H9 (cell line): ENCODE measurements around the gene CDK8. TPM values are rescaled to one million over a fixed set of nuclear protein-coding genes. Genes with fewer than 3 reads are reported as not detected.

ENCODE experiments used
- DNase-seq: peaks from one replicate; pipeline ENCODE4 v3.0.0-alpha.2; 2017
- H2AFZ ChIP-seq: one replicate; pipeline ENCODE4 v1.6.1; 2013; ENCODE audit warnings: mild to moderate bottlenecking, low read length, control low read depth, moderate library complexity
- H2AK5ac ChIP-seq: 2 replicates; pipeline ENCODE4 v1.6.1; 2013; ENCODE audit warnings: low read length, control low read depth, mixed read lengths; ENCODE audit not compliant: insufficient read length
- H2BK120ac ChIP-seq: one replicate; pipeline ENCODE4 v1.6.1; 2013; ENCODE audit warnings: low read depth, mild to moderate bottlenecking, low read length, control low read depth, inconsistent platforms; ENCODE audit not compliant: poor library complexity, severe bottlenecking
- H2BK12ac ChIP-seq: 2 replicates; pipeline ENCODE4 v1.6.1; 2013; ENCODE audit warnings: low read length, control low read depth, mixed read lengths, low read depth; ENCODE audit not compliant: insufficient read length
- H2BK15ac ChIP-seq: 2 replicates; pipeline ENCODE4 v1.6.1; 2013; ENCODE audit warnings: low read depth, low read length, control low read depth
- H2BK20ac ChIP-seq: one replicate; pipeline ENCODE4 v1.6.1; 2013; ENCODE audit warnings: low read depth, mild to moderate bottlenecking, low read length, control low read depth, inconsistent platforms; ENCODE audit not compliant: poor library complexity, severe bottlenecking
- H2BK5ac ChIP-seq: 2 replicates; pipeline ENCODE4 v1.6.1; 2013; ENCODE audit warnings: low read length, control low read depth, mixed read lengths; ENCODE audit not compliant: insufficient read length
- H3K14ac ChIP-seq: 2 replicates; pipeline ENCODE4 v1.6.1; 2013; ENCODE audit warnings: low read length, control low read depth; ENCODE audit not compliant: insufficient read depth
- H3K18ac ChIP-seq: 2 replicates; pipeline ENCODE4 v1.6.1; 2013; ENCODE audit warnings: low read depth, mild to moderate bottlenecking, mixed read lengths, low read length, control low read depth; ENCODE audit not compliant: insufficient read length
- H3K23ac ChIP-seq: 2 replicates; pipeline ENCODE4 v1.6.1; 2013; ENCODE audit warnings: low read length, control low read depth, mixed read lengths, low read depth; ENCODE audit not compliant: insufficient read length
- H3K23me2 ChIP-seq: 2 replicates; pipeline ENCODE4 v1.6.1; 2013; ENCODE audit warnings: low read depth, mild to moderate bottlenecking, mixed read lengths, low read length, control low read depth; ENCODE audit not compliant: insufficient read length, poor library complexity, severe bottlenecking
- H3K27ac ChIP-seq: 2 replicates; pipeline ENCODE4 v1.5.1; 2013; ENCODE audit warnings: low read length, control low read depth, mixed read lengths, low read depth; ENCODE audit not compliant: insufficient read length
- H3K27me3 ChIP-seq: 2 replicates; pipeline ENCODE4 v1.6.1; 2013; ENCODE audit warnings: low read length, control low read depth, inconsistent platforms; ENCODE audit not compliant: insufficient read depth
- H3K4ac ChIP-seq: 2 replicates; pipeline ENCODE4 v1.6.1; 2013; ENCODE audit warnings: low read depth, mild to moderate bottlenecking, control low read depth, inconsistent platforms, low read length, moderate library complexity
- H3K4me1 ChIP-seq: 2 replicates; pipeline ENCODE4 v1.6.1; 2013; ENCODE audit warnings: low read length, control low read depth, inconsistent platforms; ENCODE audit not compliant: insufficient read depth
- H3K4me2 ChIP-seq: 2 replicates; pipeline ENCODE4 v1.6.1; 2013; ENCODE audit warnings: low read length, control low read depth, mixed read lengths; ENCODE audit not compliant: insufficient read length, insufficient read depth
- H3K56ac ChIP-seq: 2 replicates; pipeline ENCODE4 v1.6.1; 2013; ENCODE audit warnings: low read depth, mild to moderate bottlenecking, mixed read lengths, low read length, control low read depth; ENCODE audit not compliant: insufficient read length
- H3K79me1 ChIP-seq: 2 replicates; pipeline ENCODE4 v1.6.1; 2013; ENCODE audit warnings: low read depth, mild to moderate bottlenecking, moderate library complexity, low read length, control low read depth, inconsistent platforms; ENCODE audit not compliant: insufficient read depth, poor library complexity, severe bottlenecking
- H3K79me2 ChIP-seq: 2 replicates; pipeline ENCODE4 v1.6.1; 2013; ENCODE audit warnings: low read length, control low read depth, inconsistent platforms; ENCODE audit not compliant: insufficient read depth
- H3K9ac ChIP-seq: 2 replicates; pipeline ENCODE4 v1.6.1; 2013; ENCODE audit warnings: low read length, control low read depth, mixed read lengths; ENCODE audit not compliant: insufficient read length; ENCODE audit errors: extremely low read depth
- H3K9me3 ChIP-seq: one replicate; pipeline ENCODE4 v1.6.1; 2013; ENCODE audit warnings: low read depth, low read length, inconsistent platforms; ENCODE audit not compliant: control insufficient read depth
- H3T11ph ChIP-seq: one replicate; pipeline ENCODE4 v1.6.1; 2013; ENCODE audit warnings: mild to moderate bottlenecking, low read length, control low read depth, inconsistent platforms
- H4K20me1 ChIP-seq: one replicate; pipeline ENCODE4 v1.6.1; 2013; ENCODE audit not compliant: control insufficient read depth, insufficient read length, insufficient read depth
- H4K5ac ChIP-seq: 2 replicates; pipeline ENCODE4 v1.6.1; 2013; ENCODE audit warnings: low read depth, mild to moderate bottlenecking, mixed read lengths, low read length, control low read depth; ENCODE audit not compliant: insufficient read length
- H4K8ac ChIP-seq: replicated peaks from 2 replicates; pipeline ENCODE4 v1.6.1; 2013; ENCODE audit warnings: low read length, control low read depth, mixed read lengths, low read depth; ENCODE audit not compliant: insufficient read length
- H4K91ac ChIP-seq: 2 replicates; pipeline ENCODE4 v1.6.1; 2013; ENCODE audit warnings: low read depth, mild to moderate bottlenecking, moderate library complexity, mixed read lengths, low read length, control low read depth; ENCODE audit not compliant: insufficient read length
- H3K27ac Mint-ChIP-seq, 3 experiments: 2 replicates in 2 of 3; 3 replicates in 1 of 3; pipeline ENCODE4 v1.8.0; 2020 to 2021; ENCODE audit warnings: mixed read lengths in 3 of 3, mild to moderate bottlenecking in 1 of 3, moderate library complexity in 1 of 3
- H3K27me3 Mint-ChIP-seq: 2 replicates; pipeline ENCODE4 v1.8.0; 2021; ENCODE audit warnings: low read depth, mild to moderate bottlenecking, moderate library complexity, mixed read lengths
- H3K36me3 Mint-ChIP-seq, 3 experiments: 2 replicates in 2 of 3; 3 replicates in 1 of 3; pipeline ENCODE4 v1.8.0; 2020 to 2021; ENCODE audit warnings: low read depth in 3 of 3, mixed read lengths in 3 of 3; ENCODE audit not compliant: insufficient read depth in 1 of 3
- H3K4me1 Mint-ChIP-seq, 2 experiments: 2 replicates each; pipeline ENCODE4 v1.8.0; 2020; ENCODE audit warnings: mixed read lengths in 2 of 2
- H3K4me3 Mint-ChIP-seq, 2 experiments: 2 replicates in 1 of 2; 3 replicates in 1 of 2; pipeline ENCODE4 v1.8.0; 2020 to 2021; ENCODE audit warnings: mild to moderate bottlenecking in 2 of 2, mixed read lengths in 2 of 2, moderate library complexity in 1 of 2
- H3K9me3 Mint-ChIP-seq, 2 experiments: 2 replicates in 1 of 2; 3 replicates in 1 of 2; pipeline ENCODE4 v1.8.0; 2020; ENCODE audit warnings: mild to moderate bottlenecking in 2 of 2, mixed read lengths in 2 of 2, moderate library complexity in 1 of 2
- CTCF ChIP-seq: fragments of 200-600 bp; sonication (generic); conservative IDR thresholded peaks from 3 replicates; pipeline ENCODE4 v1.8.0; 2021; ENCODE audit warnings: antibody characterized with exemption, mild to moderate bottlenecking
- WGBS: extraction: QIAGEN DNeasy Blood & Tissue Kit; methylation state at CpG from one replicate; pipeline ENCODE4 v1.1.7; 2013; ENCODE audit warnings: missing lambda C conversion rate, low lambda C conversion rate, mixed read lengths; ENCODE audit not compliant: insufficient read length; ENCODE audit errors: extremely low coverage; 5-methylcytosine and 5-hydroxymethylcytosine counted together
- total RNA-seq: library from RNA; stranded (reverse); gene quantifications from 2 replicates; pipeline ENCODE4 v1.2.1, GENCODE V29; 2021

Gene CDK8
- total RNA-seq, 1 experiment from 2014 or later, result 18.1 TPM

DNA sequence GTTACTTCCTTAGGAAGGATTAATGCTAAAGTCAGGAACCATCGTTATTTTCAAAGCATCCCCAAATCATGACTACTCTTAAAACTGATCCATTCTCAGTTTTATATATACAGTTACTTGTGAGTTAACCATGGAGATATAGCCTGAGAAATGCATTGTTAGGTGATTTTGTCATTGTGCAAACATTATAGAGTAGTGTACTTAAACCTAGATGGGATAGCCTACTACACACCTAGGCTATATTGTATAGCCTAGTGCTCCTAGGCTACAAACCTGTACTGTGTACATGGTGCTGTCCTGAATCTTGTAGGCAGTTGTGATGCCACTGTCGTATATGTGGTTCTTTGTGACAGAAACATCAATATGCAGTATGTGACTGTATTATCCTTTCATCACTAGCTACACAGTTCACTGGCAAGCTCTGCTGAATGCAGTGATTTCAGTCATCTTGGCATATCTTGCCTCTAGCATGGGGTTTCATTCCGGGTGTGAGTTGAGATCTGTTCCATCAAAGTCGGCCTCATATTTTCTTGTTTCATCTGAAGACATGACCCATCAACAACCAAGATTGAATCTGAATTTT lies 45.3 kb downstream of the CDK8 start:
- no peak for TF ChIP-seq CTCF
- no peak overlapping the region for H4K5ac ChIP-seq
- no CpG with 5 or more reads among the region's 4 CpGs for WGBS
- H2BK20ac ChIP-seq, result no peak overlapping the region
- no peak overlapping the region for H4K91ac ChIP-seq
- Mint-ChIP-seq H3K9me3 (no peaks in the 10 kb centered on the region), H3K27me3 (no peaks in the 10 kb centered on the region), H3K27ac (no peak overlapping the region; a peak in 1 of 7 replicates), H3K4me1 (peaks cover 21 to 26% of the 10 kb centered on the region in 2 experiments; a peak in 3 of 4 replicates), H3K4me3 (no peak overlapping the region), H3K36me3 (no peaks in the 10 kb centered on the region; a peak in 1 of 7 replicates)
- H3K18ac ChIP-seq, result no peak overlapping the region
- no peaks in the 10 kb centered on the region for H3K23me2 ChIP-seq
- H3K56ac ChIP-seq, result no peak overlapping the region
- no peak overlapping the region for H3K4me2 ChIP-seq
- no peak overlapping the region for H2BK5ac ChIP-seq
- H3K79me1 ChIP-seq, result peaks cover 7% of the 10 kb centered on the region
- peaks cover 13% of the 10 kb centered on the region for H3K79me2 ChIP-seq
- H3K4me1 ChIP-seq, result no peaks in the 10 kb centered on the region; the same call in 1 of the 2 replicates
- no peak overlapping the region for H3K14ac ChIP-seq
- no peaks in the 10 kb centered on the region for H3K9me3 ChIP-seq
- no peak overlapping the region for H3K4ac ChIP-seq
- no peak overlapping the region for H2BK120ac ChIP-seq
- no peaks in the 10 kb centered on the region for H3K27me3 ChIP-seq
- H2AFZ ChIP-seq, result no peak overlapping the region
- no peak overlapping the region for H3K23ac ChIP-seq
- H4K8ac ChIP-seq, result no peak overlapping the region
- no peak overlapping the region for H3K9ac ChIP-seq
- no peaks in the 10 kb centered on the region for H4K20me1 ChIP-seq
- H2BK12ac ChIP-seq, result no peak overlapping the region
- H2BK15ac ChIP-seq, result no peak overlapping the region
- H2AK5ac ChIP-seq, result no peak overlapping the region
- DNase-seq, result no peak
- no peak overlapping the region for H3K27ac ChIP-seq
- no peak overlapping the region for H3T11ph ChIP-seq
